Esophagus muscularis mucosa (tissue), 4 donors: Measurements from ENCODE around the gene VAMP5.

Experiments
- CTCF ChIP-seq, 3 experiments: fragments of 200-600 bp in 2 of 3; fragments of 450-650 bp in 1 of 3; sonication (generic) in 2 of 3; IDR thresholded peaks; one replicate each; pipeline ENCODE4 v1.5.1; 2017 to 2019; ENCODE audit warnings: antibody characterized with exemption in 3 of 3, mild to moderate bottlenecking in 2 of 3, moderate library complexity in 1 of 3
- EP300 ChIP-seq: sonication (generic); formaldehyde crosslinking; IDR thresholded peaks from one replicate; pipeline ENCODE4 v1.6.1; 2017; ENCODE audit warnings: antibody characterized with exemption
- POLR2AphosphoS5 ChIP-seq, 2 donors: sonication (generic); formaldehyde crosslinking; IDR thresholded peaks; one replicate each; pipeline ENCODE4 v1.6.1; 2017; ENCODE audit warnings: antibody characterized with exemption in 2 of 2

- TF ChIP-seq CTCF (IDR thresholded peaks at IDR 0.05) = peak; percentile 88 to 92 (median 92)
- TF ChIP-seq POLR2AphosphoS5 (IDR thresholded peaks at IDR 0.05) = peak; percentile 18 to 50
- TF ChIP-seq EP300 = no peak
Observed at GRCh38 chr2:85551698-85552678, 32.2 kb upstream of the VAMP5 start.
